K562 (cell line): ENCODE measurements around the gene FCRLA. TPM values are rescaled to one million over a fixed set of nuclear protein-coding genes. Genes with fewer than 3 reads are reported as not detected.

Experiments used
- EGR1 ChIP-seq: fragments of 450-650 bp; conservative IDR thresholded peaks from 2 replicates; pipeline ENCODE4 v1.6.1; 2017; ENCODE audit warnings: mild to moderate bottlenecking
- NR1H2 ChIP-seq: sonication (generic); formaldehyde crosslinking; IDR thresholded peaks from 2 replicates; pipeline ENCODE4 v1.4.0; 2020; ENCODE audit warnings: mild to moderate bottlenecking, missing genetic modification reagents
- ZBTB1 ChIP-seq: sonication (generic); formaldehyde crosslinking; IDR thresholded peaks from 2 replicates; pipeline ENCODE4 v1.8.1; 2023; ENCODE audit warnings: missing genetic modification reagents, low read depth, mild to moderate bottlenecking, borderline replicate concordance
- polyA plus RNA-seq, 8 experiments: library from polyadenylated mRNA; depleted of rRNA in 4 of 8; stranded (reverse) in 5 of 8; unstranded in 3 of 8; fragments of >200 nt; fragmentation: Nextera tagmentation in 2 of 8; fragmentation: Illumina TruSeq in 1 of 8; extraction: Ambion mirVana in 2 of 8; extraction: Trizol in 1 of 8; gene quantifications; 2 replicates each; pipeline versions ENCODE4 v1.2.1 to v1.2.3, GENCODE V29; 2011 to 2014; ENCODE audit warnings: inconsistent platforms in 1 of 8, missing spikeins in 1 of 8
- total RNA-seq, 7 experiments: library from RNA; depleted of rRNA in 6 of 7; stranded (reverse); fragments of >200 nt in 6 of 7; fragmentation: Illumina TruSeq in 2 of 7; extraction: Trizol in 2 of 7; gene quantifications; 2 replicates each; pipeline versions ENCODE4 v1.2.1 to v1.2.3, GENCODE V29; 2011 to 2021; ENCODE audit warnings: low replicate concordance in 1 of 7
- TF ChIP-seq, protein P1 (sequence below), 2 experiments: fragments of 450-650 bp in 1 of 2; sonication (generic) in 1 of 2; formaldehyde crosslinking in 1 of 2; IDR thresholded peaks; 2 replicates each; pipeline versions ENCODE4 v1.7.1 to v1.9.0; 2016 to 2022; ENCODE audit warnings: inconsistent platforms in 1 of 2, mild to moderate bottlenecking in 1 of 2, missing genetic modification reagents in 1 of 2
- TF ChIP-seq, protein P2 (sequence below): fragments of 250-450 bp; sonication (Bioruptor Pico); IDR thresholded peaks from 2 replicates; pipeline ENCODE4 v1.8.0; 2022; ENCODE audit warnings: moderate library complexity, mild to moderate bottlenecking, inconsistent platforms
- TF ChIP-seq, protein P3 (sequence below): sonication (generic); formaldehyde crosslinking; IDR thresholded peaks from 2 replicates; pipeline ENCODE4 v1.8.1; 2023; ENCODE audit warnings: mild to moderate bottlenecking, missing genetic modification reagents
- TF ChIP-seq, protein P4 (sequence below): fragments of 250-450 bp; sonication (Bioruptor Pico); IDR thresholded peaks from 2 replicates; pipeline ENCODE4 v1.9.0; 2021; ENCODE audit warnings: mild to moderate bottlenecking, inconsistent platforms
- TF ChIP-seq, protein P5 (sequence below): sonication (generic); formaldehyde crosslinking; IDR thresholded peaks from 2 replicates; pipeline ENCODE4 v1.8.1; 2023; ENCODE audit warnings: mild to moderate bottlenecking, missing genetic modification reagents

FCRLA gene
- total and polyA plus RNA-seq, 9 of the 15 experiments (the other 6 are each of a cell fraction or from before 2014, with no cell fraction given): 0.09 to 0.84 (median 0.44) TPM

DNA sequence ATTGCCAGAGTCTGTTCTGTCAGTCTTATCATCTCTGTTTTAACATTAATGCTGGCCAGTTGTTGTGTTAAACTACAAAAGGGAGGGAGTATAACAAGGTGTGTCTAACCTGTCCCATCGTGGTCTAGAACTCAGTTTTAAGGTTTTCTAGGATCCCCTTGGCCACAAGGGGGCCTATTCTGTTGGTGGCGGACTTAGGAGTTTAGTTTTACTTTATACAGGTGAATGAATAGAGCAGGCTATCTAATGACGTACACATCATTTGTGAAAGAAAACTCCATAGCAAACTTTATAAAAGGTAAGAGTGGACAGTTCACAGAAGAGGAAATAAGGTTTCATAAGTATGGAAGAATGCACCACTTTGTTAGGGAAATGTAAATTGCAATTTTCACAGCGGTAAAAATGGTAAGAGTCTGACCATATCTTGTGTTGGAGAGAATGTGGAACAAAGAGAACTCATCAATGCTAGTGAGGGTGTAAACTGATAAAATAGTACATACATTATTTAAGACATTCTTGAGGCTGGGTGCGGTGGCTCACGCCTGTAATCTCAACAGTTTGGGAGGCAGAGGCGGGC is 56.6 kb downstream of the FCRLA start (continued):
- TF ChIP-seq, protein P1, sequence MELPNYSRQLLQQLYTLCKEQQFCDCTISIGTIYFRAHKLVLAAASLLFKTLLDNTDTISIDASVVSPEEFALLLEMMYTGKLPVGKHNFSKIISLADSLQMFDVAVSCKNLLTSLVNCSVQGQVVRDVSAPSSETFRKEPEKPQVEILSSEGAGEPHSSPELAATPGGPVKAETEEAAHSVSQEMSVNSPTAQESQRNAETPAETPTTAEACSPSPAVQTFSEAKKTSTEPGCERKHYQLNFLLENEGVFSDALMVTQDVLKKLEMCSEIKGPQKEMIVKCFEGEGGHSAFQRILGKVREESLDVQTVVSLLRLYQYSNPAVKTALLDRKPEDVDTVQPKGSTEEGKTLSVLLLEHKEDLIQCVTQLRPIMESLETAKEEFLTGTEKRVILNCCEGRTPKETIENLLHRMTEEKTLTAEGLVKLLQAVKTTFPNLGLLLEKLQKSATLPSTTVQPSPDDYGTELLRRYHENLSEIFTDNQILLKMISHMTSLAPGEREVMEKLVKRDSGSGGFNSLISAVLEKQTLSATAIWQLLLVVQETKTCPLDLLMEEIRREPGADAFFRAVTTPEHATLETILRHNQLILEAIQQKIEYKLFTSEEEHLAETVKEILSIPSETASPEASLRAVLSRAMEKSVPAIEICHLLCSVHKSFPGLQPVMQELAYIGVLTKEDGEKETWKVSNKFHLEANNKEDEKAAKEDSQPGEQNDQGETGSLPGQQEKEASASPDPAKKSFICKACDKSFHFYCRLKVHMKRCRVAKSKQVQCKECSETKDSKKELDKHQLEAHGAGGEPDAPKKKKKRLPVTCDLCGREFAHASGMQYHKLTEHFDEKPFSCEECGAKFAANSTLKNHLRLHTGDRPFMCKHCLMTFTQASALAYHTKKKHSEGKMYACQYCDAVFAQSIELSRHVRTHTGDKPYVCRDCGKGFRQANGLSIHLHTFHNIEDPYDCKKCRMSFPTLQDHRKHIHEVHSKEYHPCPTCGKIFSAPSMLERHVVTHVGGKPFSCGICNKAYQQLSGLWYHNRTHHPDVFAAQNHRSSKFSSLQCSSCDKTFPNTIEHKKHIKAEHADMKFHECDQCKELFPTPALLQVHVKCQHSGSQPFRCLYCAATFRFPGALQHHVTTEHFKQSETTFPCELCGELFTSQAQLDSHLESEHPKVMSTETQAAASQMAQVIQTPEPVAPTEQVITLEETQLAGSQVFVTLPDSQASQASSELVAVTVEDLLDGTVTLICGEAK (IDR thresholded peaks at IDR 0.05): peak; percentile 26; the same call in 1 of the 2 replicates
- TF ChIP-seq, protein P1 (CRISPR knock-in tag; IDR thresholded peaks at IDR 0.05): no peak
- TF ChIP-seq EGR1 (no peak), ZBTB1 (CRISPR knock-in tag) (no peak), NR1H2 (CRISPR knock-in tag) (no peak)
- TF ChIP-seq, protein P2, sequence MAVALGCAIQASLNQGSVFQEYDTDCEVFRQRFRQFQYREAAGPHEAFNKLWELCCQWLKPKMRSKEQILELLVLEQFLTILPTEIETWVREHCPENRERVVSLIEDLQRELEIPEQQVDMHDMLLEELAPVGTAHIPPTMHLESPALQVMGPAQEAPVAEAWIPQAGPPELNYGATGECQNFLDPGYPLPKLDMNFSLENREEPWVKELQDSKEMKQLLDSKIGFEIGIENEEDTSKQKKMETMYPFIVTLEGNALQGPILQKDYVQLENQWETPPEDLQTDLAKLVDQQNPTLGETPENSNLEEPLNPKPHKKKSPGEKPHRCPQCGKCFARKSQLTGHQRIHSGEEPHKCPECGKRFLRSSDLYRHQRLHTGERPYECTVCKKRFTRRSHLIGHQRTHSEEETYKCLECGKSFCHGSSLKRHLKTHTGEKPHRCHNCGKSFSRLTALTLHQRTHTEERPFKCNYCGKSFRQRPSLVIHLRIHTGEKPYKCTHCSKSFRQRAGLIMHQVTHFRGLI (CRISPR knock-in tag): no peak
- TF ChIP-seq, protein P3, sequence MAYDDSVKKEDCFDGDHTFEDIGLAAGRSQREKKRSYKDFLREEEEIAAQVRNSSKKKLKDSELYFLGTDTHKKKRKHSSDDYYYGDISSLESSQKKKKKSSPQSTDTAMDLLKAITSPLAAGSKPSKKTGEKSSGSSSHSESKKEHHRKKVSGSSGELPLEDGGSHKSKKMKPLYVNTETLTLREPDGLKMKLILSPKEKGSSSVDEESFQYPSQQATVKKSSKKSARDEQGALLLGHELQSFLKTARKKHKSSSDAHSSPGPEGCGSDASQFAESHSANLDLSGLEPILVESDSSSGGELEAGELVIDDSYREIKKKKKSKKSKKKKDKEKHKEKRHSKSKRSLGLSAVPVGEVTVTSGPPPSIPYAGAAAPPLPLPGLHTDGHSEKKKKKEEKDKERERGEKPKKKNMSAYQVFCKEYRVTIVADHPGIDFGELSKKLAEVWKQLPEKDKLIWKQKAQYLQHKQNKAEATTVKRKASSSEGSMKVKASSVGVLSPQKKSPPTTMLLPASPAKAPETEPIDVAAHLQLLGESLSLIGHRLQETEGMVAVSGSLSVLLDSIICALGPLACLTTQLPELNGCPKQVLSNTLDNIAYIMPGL (CRISPR knock-in tag): no peak
- TF ChIP-seq, protein P4, sequence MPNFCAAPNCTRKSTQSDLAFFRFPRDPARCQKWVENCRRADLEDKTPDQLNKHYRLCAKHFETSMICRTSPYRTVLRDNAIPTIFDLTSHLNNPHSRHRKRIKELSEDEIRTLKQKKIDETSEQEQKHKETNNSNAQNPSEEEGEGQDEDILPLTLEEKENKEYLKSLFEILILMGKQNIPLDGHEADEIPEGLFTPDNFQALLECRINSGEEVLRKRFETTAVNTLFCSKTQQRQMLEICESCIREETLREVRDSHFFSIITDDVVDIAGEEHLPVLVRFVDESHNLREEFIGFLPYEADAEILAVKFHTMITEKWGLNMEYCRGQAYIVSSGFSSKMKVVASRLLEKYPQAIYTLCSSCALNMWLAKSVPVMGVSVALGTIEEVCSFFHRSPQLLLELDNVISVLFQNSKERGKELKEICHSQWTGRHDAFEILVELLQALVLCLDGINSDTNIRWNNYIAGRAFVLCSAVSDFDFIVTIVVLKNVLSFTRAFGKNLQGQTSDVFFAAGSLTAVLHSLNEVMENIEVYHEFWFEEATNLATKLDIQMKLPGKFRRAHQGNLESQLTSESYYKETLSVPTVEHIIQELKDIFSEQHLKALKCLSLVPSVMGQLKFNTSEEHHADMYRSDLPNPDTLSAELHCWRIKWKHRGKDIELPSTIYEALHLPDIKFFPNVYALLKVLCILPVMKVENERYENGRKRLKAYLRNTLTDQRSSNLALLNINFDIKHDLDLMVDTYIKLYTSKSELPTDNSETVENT (CRISPR knock-in tag): no peak
- TF ChIP-seq, protein P5, sequence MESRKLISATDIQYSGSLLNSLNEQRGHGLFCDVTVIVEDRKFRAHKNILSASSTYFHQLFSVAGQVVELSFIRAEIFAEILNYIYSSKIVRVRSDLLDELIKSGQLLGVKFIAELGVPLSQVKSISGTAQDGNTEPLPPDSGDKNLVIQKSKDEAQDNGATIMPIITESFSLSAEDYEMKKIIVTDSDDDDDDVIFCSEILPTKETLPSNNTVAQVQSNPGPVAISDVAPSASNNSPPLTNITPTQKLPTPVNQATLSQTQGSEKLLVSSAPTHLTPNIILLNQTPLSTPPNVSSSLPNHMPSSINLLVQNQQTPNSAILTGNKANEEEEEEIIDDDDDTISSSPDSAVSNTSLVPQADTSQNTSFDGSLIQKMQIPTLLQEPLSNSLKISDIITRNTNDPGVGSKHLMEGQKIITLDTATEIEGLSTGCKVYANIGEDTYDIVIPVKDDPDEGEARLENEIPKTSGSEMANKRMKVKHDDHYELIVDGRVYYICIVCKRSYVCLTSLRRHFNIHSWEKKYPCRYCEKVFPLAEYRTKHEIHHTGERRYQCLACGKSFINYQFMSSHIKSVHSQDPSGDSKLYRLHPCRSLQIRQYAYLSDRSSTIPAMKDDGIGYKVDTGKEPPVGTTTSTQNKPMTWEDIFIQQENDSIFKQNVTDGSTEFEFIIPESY: peak; percentile 94
